ENCODE data around the gene SLFN12.
"Not testable (repeated sequence)": the region's sequence is repeated elsewhere in the genome, so short reads cannot be mapped to it uniquely, and the experiment has no call there.

The SLFN12 gene

GRCh38 chr17:35414247-35414646 lies 18.1 kb downstream of the SLFN12 start:
- Histone ChIP-seq H3K27ac (ENCODE audit: low read depth, low read length) (no peak overlapping the region), H3K4me1 (ENCODE audit: control insufficient read depth, insufficient read depth, low read length, unreplicated experiment) (no peaks in the 10 kb centered on the region), H3K27me3 (ENCODE audit: insufficient read depth, low read length) (no peaks in the 10 kb centered on the region), H3K79me2 (ENCODE audit: control insufficient read depth, insufficient read depth, low read length, unreplicated experiment) (peaks cover 16% of the 10 kb centered on the region), H2AFZ (ENCODE audit: low read length, unreplicated experiment) (no peak overlapping the region), H3K4me3 (ENCODE audit: low read depth, low read length) (no peak overlapping the region), H3K36me3 (ENCODE audit: insufficient read depth, low read length) (peaks cover 51% of the 10 kb centered on the region)

DNA sequence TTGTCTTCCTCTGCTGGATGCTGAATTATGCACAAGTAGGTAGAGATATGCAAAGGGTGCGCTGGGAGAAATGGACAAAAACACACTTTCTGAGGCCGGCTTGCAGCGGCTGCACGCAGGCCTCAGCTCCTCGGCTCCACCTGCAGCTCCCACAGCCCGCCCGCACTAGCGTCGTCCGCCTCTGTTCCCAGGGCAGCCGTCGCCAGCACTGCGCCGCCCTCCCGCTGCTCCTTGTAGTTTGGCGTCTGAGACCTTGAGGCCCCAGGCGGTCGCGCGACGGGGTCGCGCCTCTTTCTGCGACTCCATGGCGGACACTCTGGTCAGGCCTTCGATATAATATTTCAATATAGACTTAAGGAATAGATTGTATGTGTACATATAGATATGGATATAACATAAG lies 24.8 kb downstream of the SLFN12 start:
- peaks cover 2% of the 10 kb centered on the region for H3K79me2 ChIP-seq (ENCODE audit: control insufficient read depth, insufficient read depth, low read length, unreplicated experiment)
- no peaks in the 10 kb centered on the region for H3K4me1 ChIP-seq (ENCODE audit: control insufficient read depth, insufficient read depth, low read length, unreplicated experiment)
- peaks cover 64% of the 10 kb centered on the region for H3K36me3 ChIP-seq (ENCODE audit: insufficient read depth, low read length)
- H3K27ac ChIP-seq (ENCODE audit: low read depth, low read length): no peak overlapping the region
- H2AFZ ChIP-seq (ENCODE audit: low read length, unreplicated experiment): no peak overlapping the region
- no peak overlapping the region for H3K4me3 ChIP-seq (ENCODE audit: low read depth, low read length)
- H3K27me3 ChIP-seq (ENCODE audit: insufficient read depth, low read length): no peaks in the 10 kb centered on the region

- H3K4me1 ChIP-seq (ENCODE audit: control insufficient read depth, insufficient read depth, low read length, unreplicated experiment): no peaks in the 10 kb centered on the region
- no peak overlapping the region for H3K4me3 ChIP-seq (ENCODE audit: low read depth, low read length)
- peaks cover 54% of the 10 kb centered on the region for H3K36me3 ChIP-seq (ENCODE audit: insufficient read depth, low read length)
- H3K27me3 ChIP-seq (ENCODE audit: insufficient read depth, low read length): no peaks in the 10 kb centered on the region
- peaks cover 2% of the 10 kb centered on the region for H3K79me2 ChIP-seq (ENCODE audit: control insufficient read depth, insufficient read depth, low read length, unreplicated experiment)
- H2AFZ ChIP-seq (ENCODE audit: low read length, unreplicated experiment): no peak overlapping the region
- H3K27ac ChIP-seq (ENCODE audit: low read depth, low read length): no peak overlapping the region
Observed at GRCh38 chr17:35406568-35406967, 25.7 kb downstream of the SLFN12 start.

GRCh38 chr17:35404360-35404759 lies 27.9 kb downstream of the SLFN12 start:
- no peak overlapping the region for H3K4me3 ChIP-seq (ENCODE audit: low read depth, low read length)
- peaks cover 32% of the 10 kb centered on the region for H3K36me3 ChIP-seq (ENCODE audit: insufficient read depth, low read length)
- no peak overlapping the region for H3K27ac ChIP-seq (ENCODE audit: low read depth, low read length)
- H2AFZ ChIP-seq (ENCODE audit: low read length, unreplicated experiment): no peak overlapping the region
- no peaks in the 10 kb centered on the region for H3K27me3 ChIP-seq (ENCODE audit: insufficient read depth, low read length)
- H3K4me1 ChIP-seq (ENCODE audit: control insufficient read depth, insufficient read depth, low read length, unreplicated experiment): no peaks in the 10 kb centered on the region
- H3K79me2 ChIP-seq (ENCODE audit: control insufficient read depth, insufficient read depth, low read length, unreplicated experiment): no peaks in the 10 kb centered on the region

DNA sequence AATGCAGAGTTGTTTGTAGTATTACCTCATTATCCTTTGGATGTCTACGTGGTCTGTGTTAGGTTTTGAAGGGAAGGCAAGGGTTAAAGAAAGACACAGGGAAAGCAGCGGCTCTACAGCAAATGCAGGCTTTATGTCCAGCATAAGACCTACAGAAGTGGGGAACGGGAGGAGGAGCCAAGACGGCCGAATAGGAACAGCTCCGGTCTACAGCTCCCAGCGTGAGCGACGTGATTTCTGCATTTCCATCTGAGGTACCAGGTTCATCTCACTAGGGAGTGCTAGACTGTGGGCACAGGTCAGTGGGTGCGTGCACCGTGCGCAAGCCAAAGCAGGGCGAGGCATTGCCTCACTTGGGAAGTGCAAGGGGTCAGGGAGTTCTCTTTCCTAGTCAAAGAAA lies 38.5 kb downstream of the SLFN12 start:
- H3K27me3 ChIP-seq (ENCODE audit: insufficient read depth, low read length); H3K4me3 ChIP-seq (ENCODE audit: low read depth, low read length); H3K79me2 ChIP-seq (ENCODE audit: control insufficient read depth, insufficient read depth, low read length, unreplicated experiment); H3K27ac ChIP-seq (ENCODE audit: low read depth, low read length); H3K36me3 ChIP-seq (ENCODE audit: insufficient read depth, low read length); H2AFZ ChIP-seq (ENCODE audit: low read length, unreplicated experiment); H3K4me1 ChIP-seq (ENCODE audit: control insufficient read depth, insufficient read depth, low read length, unreplicated experiment): not testable (repeated sequence)

GRCh38 chr17:35390663-35391062 lies 41.6 kb downstream of the SLFN12 start:
- H2AFZ ChIP-seq (ENCODE audit: low read length, unreplicated experiment): no peak overlapping the region
- no peaks in the 10 kb centered on the region; the same call in 1 of the 2 replicates for H3K27me3 ChIP-seq (ENCODE audit: insufficient read depth, low read length)
- no peak overlapping the region for H3K4me3 ChIP-seq (ENCODE audit: low read depth, low read length)
- no peaks in the 10 kb centered on the region for H3K4me1 ChIP-seq (ENCODE audit: control insufficient read depth, insufficient read depth, low read length, unreplicated experiment)
- H3K79me2 ChIP-seq (ENCODE audit: control insufficient read depth, insufficient read depth, low read length, unreplicated experiment): no peaks in the 10 kb centered on the region
- H3K36me3 ChIP-seq (ENCODE audit: insufficient read depth, low read length): no peaks in the 10 kb centered on the region
- no peak overlapping the region for H3K27ac ChIP-seq (ENCODE audit: low read depth, low read length)

GRCh38 chr17:35390156-35390555 lies 42.1 kb downstream of the SLFN12 start:
- Histone ChIP-seq H3K4me1 (ENCODE audit: control insufficient read depth, insufficient read depth, low read length, unreplicated experiment) (no peaks in the 10 kb centered on the region), H3K27me3 (ENCODE audit: insufficient read depth, low read length) (no peaks in the 10 kb centered on the region; the same call in 1 of the 2 replicates), H3K4me3 (ENCODE audit: low read depth, low read length) (no peak overlapping the region), H3K79me2 (ENCODE audit: control insufficient read depth, insufficient read depth, low read length, unreplicated experiment) (no peaks in the 10 kb centered on the region), H2AFZ (ENCODE audit: low read length, unreplicated experiment) (no peak overlapping the region), H3K36me3 (ENCODE audit: insufficient read depth, low read length) (no peaks in the 10 kb centered on the region), H3K27ac (ENCODE audit: low read depth, low read length) (no peak overlapping the region)

DNA sequence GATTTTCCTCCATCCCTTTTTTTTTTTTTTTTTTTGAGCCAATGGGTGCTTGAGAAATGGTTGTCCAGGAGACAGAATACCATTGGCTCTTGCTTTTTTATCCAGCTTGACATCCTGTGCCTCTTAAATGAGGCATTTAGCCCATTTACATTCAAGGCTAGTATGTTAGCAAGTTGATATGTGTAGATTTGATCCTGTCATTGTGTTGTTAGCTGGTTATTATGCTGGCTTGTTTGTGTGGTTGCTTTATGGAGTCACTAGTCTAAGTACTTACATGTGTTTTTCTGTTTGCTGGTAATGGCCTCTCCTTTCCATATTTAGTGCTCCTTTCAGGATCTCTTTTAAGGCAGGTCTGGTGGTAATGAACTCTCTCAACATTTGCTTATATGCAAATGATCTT lies 44.8 kb downstream of the SLFN12 start:
- Histone ChIP-seq H3K4me1 (ENCODE audit: control insufficient read depth, insufficient read depth, low read length, unreplicated experiment) (no peaks in the 10 kb centered on the region), H3K36me3 (ENCODE audit: insufficient read depth, low read length) (no peaks in the 10 kb centered on the region), H3K79me2 (ENCODE audit: control insufficient read depth, insufficient read depth, low read length, unreplicated experiment) (no peaks in the 10 kb centered on the region), H3K27me3 (ENCODE audit: insufficient read depth, low read length) (no peaks in the 10 kb centered on the region; the same call in 1 of the 2 replicates), H3K4me3 (ENCODE audit: low read depth, low read length) (no peak overlapping the region), H3K27ac (ENCODE audit: low read depth, low read length) (no peak overlapping the region), H2AFZ (ENCODE audit: low read length, unreplicated experiment) (no peak overlapping the region)

DNA sequence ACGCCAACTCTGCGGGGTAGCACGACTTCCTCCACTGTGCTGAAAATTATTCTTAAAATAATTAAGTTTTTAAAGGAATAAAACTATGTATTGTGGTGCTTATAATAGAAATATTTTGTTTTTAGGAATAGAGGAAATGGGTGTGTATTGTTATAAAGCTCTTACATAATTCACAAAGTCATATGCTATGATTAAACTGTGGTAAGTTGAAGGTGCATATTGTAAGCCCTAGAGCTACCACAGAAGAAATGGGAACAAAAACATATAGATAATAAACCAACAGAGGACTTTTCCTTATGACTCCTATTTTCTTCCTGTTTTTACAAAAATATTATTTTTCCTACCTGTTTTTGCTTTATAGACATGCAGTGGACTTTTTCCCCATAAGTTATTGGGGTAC lies 54.6 kb downstream of the SLFN12 start:
- H3K79me2 ChIP-seq (ENCODE audit: control insufficient read depth, insufficient read depth, low read length, unreplicated experiment): peaks cover 27% of the 10 kb centered on the region
- H3K36me3 ChIP-seq (ENCODE audit: insufficient read depth, low read length): no peaks in the 10 kb centered on the region
- H3K4me1 ChIP-seq (ENCODE audit: control insufficient read depth, insufficient read depth, low read length, unreplicated experiment): peaks cover 18% of the 10 kb centered on the region
- H2AFZ ChIP-seq (ENCODE audit: low read length, unreplicated experiment): no peak overlapping the region
- H3K4me3 ChIP-seq (ENCODE audit: low read depth, low read length): no peak overlapping the region
- H3K27me3 ChIP-seq (ENCODE audit: insufficient read depth, low read length): no peaks in the 10 kb centered on the region
- H3K27ac ChIP-seq (ENCODE audit: low read depth, low read length): no peak overlapping the region

GRCh38 chr17:35377068-35377467 lies 55.2 kb downstream of the SLFN12 start:
- Histone ChIP-seq H3K36me3 (ENCODE audit: insufficient read depth, low read length) (0 out of 2 replicates have a peak, but pooled peaks cover under 1% of the 10 kb centered on the region), H3K27me3 (ENCODE audit: insufficient read depth, low read length) (no peaks in the 10 kb centered on the region), H3K79me2 (ENCODE audit: control insufficient read depth, insufficient read depth, low read length, unreplicated experiment) (peaks cover 33% of the 10 kb centered on the region), H3K4me1 (ENCODE audit: control insufficient read depth, insufficient read depth, low read length, unreplicated experiment) (peaks cover 18% of the 10 kb centered on the region), H3K27ac (ENCODE audit: low read depth, low read length) (no peak overlapping the region), H2AFZ (ENCODE audit: low read length, unreplicated experiment) (no peak overlapping the region), H3K4me3 (ENCODE audit: low read depth, low read length) (no peak overlapping the region)

DNA sequence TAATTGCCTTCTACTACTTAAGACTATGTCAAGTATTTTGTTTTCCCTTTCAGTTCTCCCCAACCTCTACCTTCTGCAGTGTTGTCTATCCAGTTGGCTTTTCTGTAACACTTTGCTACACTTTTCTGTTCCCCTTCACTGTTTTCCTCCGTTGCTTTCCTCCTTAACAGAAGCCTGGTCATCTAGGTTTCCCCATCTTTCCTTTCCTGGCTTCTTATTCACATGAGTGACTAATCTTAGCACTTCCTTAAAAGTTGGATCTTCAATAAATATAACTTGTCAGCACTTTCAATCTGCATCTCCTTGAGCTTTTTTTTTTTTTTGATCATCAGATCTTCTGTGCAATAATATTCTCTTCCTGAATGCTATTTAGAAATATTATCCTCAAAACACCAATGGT lies 56.1 kb downstream of the SLFN12 start:
- Histone ChIP-seq H3K4me1 (ENCODE audit: control insufficient read depth, insufficient read depth, low read length, unreplicated experiment) (peaks cover 24% of the 10 kb centered on the region), H3K27me3 (ENCODE audit: insufficient read depth, low read length) (no peaks in the 10 kb centered on the region), H3K4me3 (ENCODE audit: low read depth, low read length) (peak overlapping the region; percentile 72), H3K36me3 (ENCODE audit: insufficient read depth, low read length) (peaks cover 9% of the 10 kb centered on the region), H2AFZ (ENCODE audit: low read length, unreplicated experiment) (peak overlapping the region; percentile 21), H3K79me2 (ENCODE audit: control insufficient read depth, insufficient read depth, low read length, unreplicated experiment) (peaks cover 41% of the 10 kb centered on the region), H3K27ac (ENCODE audit: low read depth, low read length) (peak overlapping the region; percentile 77)
